GM19023 (cell line): ENCODE results near the gene SERTAD1.

Experiments
- ATAC-seq: cut with Tn5 transposase; IDR thresholded peaks from one replicate; pipeline ENCODE4 v1.9.1; 2021; ENCODE audit warnings: mild to moderate bottlenecking, moderate library complexity; ENCODE audit not compliant: unreplicated experiment

Gene SERTAD1

GRCh38 chr19:40380199-40381037 lies 45.4 kb downstream of the SERTAD1 start:
- no peak for ATAC-seq

- ATAC-seq, result no peak
Measured at GRCh38 chr19:40379446-40380198, 46.2 kb downstream of the SERTAD1 start.

GRCh38 chr19:40378509-40378908 lies 47.3 kb downstream of the SERTAD1 start:
- ATAC-seq, result no peak

GRCh38 chr19:40377876-40378385 lies 47.9 kb downstream of the SERTAD1 start:
- no peak for ATAC-seq

GRCh38 chr19:40376286-40376862 lies 49.4 kb downstream of the SERTAD1 start:
- no peak for ATAC-seq

- no peak for ATAC-seq
Measured at GRCh38 chr19:40374084-40374483, 51.7 kb downstream of the SERTAD1 start.

- ATAC-seq, result no peak
Measured at GRCh38 chr19:40371802-40372122, 54.0 kb downstream of the SERTAD1 start.
